Dedifferentiated amniotic fluid mesenchymal stem cell (primary cell): ENCODE measurements around the gene UACA.

ENCODE experiments used
- DNase-seq: peaks from one replicate; pipeline ENCODE4 v3.0.0-alpha.2; 2016; ENCODE audit errors: extremely low spot score

The UACA gene

GRCh38 chr15:70712271-70712670, 51.1 kb downstream of the UACA start:
- no peak for DNase-seq

DNA sequence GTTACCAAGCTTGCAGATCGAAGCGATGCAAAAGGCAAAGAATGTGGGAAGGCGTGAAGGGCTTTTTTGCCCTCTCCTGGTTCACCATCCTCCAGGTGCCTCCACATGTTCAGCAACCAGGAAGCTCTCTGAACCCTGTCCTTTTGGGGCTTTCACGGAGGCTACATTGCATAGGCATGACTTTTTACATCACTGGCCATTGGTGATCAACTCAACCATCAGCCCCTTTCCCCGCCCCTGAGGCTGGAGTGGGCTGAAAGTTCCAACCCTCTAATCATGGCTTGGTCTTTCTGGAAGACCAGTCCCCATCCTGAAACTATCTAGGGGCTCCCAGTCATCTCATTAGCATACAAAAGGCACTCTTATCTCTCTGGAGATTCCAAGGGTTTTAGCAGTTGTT, 52.6 kb downstream of the UACA start:
- no peak for DNase-seq

DNA sequence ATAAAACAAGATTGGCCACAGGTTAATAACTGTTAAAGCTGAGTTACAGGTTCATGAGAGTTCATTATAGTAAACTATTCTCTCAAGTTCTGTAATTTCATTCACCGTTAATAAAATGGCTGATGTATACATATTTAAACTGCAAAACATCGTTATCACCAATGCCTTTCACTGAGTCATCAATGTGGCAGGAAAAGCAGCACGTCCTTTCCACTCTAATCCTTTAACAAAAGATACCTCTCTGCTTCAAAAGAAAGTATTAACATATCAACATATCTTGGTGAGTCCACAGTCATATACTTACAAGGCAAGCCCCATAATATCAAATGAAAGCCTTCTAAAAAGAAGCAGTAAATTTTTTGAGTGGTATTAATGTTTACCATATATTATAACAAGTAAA, 54.5 kb downstream of the UACA start:
- no peak for DNase-seq

DNA sequence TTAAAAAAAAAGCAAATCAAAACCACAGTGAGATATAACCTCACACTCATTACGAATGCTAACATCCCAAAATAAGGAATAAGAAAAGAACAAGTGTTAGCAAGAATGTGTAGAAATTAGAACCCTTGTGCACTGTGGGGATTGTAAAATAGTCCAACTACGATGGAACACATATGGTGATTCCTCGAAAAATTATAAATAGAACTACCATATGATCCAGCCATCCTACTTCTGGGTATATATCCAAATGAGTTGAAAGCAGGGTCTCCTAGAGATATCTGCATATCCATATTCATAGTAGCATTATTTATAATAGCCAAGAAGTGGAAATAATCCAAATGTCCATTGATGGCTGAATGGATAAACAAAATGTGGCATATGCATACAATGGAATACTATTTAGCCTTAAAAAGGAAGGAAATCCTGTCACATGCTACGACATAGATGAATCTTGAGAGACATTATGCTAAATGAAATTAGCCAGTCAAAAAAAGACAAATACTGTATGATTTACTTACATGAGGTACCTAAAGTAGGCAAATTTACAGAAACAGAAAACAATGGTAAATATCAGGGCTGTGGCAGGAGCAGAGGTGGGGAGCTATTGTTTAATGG, 55.6 kb downstream of the UACA start:
- DNase-seq: no peak

DNA sequence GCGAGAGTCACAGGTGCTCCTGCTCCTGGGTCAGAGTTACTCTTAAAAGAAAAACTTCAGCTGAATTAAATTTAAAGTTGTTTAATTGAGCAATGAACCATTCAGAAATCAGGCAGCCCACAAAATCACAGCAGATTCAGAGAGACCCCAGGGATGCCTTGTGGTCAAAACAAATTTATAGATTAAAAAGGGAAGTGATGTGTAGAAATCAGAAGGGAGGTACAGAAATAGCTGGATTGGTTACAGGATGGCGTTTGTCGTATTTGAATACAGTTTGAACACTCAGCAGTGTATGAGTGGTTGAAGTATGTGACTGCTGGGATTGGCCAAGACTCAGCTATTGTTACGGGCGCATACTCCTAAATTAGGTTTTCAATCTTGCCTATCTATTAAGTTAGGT, 58.6 kb downstream of the UACA start:
- no peak for DNase-seq

DNA sequence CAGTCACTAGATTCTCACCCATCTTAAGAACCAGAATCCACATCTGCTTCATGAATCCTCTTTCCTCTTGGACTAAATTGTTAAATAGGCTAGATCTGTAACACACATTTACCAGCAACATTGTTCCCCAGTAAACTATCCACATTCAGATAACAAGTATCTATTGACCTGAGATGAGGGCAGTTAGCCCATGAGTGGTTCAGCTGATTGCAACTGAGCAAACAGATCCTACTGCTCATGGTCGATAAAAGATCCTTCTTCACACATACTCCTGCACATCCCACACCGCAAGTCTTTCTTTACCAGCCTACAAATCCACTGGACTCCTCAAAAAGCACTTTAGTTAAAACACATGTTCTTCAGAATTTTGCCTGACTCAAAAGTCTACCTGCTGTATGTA, 59.2 kb downstream of the UACA start:
- no peak for DNase-seq

DNA sequence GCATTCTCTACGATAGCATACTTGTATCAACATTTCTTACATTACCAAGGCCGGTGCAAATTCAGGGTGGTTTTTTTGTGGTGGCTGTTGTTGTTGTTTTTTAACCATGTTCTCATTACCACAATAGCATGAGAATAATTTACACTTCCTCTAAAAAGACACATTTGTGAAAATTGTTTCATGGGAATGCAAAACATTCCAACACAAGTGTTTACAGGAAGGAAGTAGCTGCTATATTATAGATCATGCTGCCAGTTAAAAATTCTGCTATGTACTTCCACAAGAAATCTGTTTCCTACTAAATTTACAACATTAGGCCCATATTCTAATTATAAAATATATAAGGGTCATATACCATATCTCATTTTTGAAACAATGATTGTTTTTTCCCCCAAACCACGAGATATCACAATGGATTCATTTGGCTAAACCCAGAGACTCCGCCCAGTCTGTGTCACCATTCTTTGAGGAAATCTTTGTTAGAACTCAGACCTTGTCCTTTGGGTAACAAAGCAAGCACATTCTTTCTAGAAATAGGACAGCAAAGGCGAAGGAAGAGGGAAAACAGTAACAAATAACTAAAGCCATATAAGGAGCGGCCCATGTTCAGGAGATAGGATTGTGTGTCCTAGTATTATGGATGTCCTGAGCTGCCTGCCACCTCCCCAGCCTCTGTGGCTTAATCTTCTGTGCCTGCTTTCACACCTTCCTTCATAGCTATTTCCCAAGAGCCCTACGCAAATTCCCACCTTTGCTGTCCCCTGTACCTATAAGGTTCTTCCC, 60.1 kb downstream of the UACA start:
- DNase-seq: no peak

DNA sequence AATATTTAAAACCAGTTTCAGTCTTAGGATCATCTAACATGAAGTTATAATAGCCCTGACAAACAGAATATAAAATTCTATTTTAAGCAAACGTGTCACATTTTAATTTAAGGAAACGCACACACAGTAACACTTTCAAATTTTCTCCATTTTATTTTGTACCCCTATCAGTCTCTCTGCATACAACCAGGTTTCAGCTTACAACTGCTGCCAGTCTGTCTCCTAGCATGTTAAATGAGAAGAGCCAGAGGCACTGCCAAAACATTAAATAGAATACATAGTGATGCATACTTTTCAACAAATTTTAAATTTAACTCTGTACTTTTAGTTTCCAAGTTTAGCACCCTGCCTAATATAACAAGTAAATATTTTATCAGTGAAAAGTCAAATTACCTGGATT, 60.8 kb downstream of the UACA start:
- DNase-seq: no peak

GRCh38 chr15:70701891-70702568, 61.3 kb downstream of the UACA start:
- DNase-seq: peak; percentile 45

DNA sequence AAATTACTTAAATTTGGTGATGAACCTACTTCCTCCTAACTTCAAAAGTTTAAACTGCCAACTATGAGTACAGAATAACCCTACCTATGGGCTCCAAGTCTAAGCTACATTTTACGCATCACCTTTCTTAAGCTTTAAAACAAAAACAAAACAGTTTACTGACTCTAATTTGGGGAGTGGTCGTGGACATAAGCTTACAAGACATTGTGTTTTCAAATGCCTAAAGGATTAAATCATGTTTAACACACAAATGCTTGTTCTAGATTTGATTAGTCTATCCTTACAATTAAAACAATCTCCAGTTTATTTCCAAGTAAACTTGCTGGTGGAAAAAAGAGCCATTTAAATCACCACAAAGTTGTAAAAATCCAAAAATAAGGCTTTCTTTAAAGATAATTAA, 62.2 kb downstream of the UACA start:
- no peak for DNase-seq

DNA sequence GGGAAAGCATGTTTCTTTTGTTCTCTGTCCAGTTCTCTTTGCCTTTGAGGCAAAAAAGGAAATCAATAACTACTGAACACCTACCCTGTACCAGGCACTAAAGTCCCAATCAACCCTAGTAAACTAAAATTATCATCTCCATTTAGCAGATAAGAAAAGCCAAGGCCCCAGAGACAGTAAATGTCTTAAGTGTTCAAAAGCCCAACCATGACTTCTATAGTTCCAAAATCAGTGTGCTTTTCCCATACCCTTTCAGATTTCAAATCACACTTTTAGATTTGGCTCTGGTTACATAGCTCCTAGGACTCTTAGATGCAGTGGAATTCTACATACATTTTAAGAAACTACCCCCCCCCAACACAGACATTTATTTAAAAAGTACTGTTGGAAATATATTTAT, 63.5 kb downstream of the UACA start:
- DNase-seq: no peak

DNA sequence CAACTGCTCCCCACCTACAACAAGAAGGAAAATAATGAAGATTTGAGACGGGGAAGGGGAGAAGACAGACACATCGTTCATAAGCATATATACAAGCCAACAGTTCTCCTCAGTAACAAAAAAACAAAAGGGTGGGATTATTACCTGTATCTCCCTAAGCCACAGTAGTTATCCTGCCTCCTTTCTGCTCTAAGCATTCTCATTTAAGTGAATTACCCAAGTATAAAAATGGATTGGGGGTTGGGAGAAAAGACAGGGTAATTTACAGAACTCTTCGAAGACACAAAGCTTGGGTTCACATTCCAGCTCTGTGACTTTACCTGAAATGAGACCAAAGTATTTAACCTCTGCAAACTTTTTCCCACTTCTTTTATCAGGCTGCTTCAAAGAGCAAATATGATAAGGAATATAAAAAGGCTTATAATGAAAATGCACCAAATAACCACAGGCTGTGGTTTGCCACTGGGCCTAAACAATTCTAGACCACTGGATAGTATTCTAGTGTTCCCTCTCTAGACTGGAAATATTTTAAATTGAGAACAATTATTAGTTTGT, 64.4 kb downstream of the UACA start:
- no peak for DNase-seq

GRCh38 chr15:70698426-70698825, 64.9 kb downstream of the UACA start:
- no peak for DNase-seq

DNA sequence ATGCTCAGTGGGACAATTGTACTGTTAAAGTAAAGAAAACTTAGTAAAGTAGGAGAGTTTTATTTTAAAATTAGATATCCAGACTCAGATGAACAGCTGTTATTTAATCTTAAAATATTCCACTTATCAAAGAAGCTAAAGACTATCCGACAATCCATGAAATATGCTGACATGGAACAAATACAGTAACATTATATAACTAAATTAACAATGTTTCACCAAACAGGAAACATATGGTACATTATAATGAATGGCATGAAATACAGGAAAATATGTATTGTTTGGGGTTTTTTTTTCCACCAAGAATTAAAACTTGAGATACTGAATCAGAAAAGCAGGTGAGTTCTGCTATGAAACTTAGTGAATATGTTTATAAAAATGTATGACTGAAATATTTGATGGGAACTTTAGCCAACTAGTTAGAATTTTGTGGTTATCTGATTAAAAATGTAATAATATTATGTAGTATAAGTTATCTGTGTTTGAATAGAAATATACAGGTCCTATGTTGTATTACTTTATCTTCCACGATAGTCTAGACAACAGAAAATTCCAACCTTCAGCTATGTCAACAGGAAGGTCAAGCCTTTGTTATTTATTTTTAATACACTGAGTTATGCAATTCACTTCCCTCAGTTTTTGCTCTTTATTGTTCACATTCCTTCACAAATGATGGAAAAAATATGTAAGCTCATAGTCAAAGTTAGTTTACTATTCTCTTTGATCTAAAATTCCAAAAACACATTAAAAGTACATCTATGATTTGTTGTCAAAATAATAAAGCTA, 72.7 kb downstream of the UACA start:
- DNase-seq: no peak

- no peak for DNase-seq
Measured at GRCh38 chr15:70690021-70690420, 73.3 kb downstream of the UACA start.

DNA sequence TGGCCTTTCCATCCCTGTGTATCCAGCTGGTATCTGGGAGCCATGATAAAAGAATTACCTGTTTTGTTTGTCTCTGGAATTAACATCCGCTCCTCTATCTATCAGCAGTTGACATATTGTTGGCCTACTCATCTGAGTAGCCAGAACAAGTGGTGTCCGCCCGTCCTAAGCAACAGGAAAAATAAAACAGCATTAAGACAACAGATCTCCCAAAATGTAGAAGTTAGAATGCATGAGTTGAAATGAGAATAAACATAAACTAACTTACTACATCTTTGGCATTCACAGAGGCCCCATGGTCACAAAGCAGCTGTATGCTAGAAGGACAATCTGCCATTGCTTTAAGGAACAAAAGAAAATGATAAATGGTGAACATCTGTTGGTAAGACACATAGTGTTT, 75.9 kb downstream of the UACA start:
- no peak for DNase-seq

GRCh38 chr15:70680817-70681216, 82.5 kb downstream of the UACA start:
- no peak for DNase-seq

DNA sequence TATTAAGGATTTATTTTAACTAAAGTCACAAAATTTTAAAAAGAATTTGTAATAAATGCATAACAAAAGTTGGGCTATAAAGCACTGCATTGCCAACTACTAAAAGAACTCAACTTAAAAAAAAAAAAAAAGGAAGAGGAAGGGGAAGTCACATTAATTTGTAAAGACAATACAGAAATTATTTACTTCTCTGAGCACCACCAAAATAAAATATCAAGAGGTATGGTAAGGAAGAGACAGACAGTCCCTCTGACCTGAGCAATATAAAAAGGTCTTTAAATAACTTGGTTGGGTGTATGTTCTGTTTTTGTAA, 83.5 kb downstream of the UACA start:
- no peak for DNase-seq

DNA sequence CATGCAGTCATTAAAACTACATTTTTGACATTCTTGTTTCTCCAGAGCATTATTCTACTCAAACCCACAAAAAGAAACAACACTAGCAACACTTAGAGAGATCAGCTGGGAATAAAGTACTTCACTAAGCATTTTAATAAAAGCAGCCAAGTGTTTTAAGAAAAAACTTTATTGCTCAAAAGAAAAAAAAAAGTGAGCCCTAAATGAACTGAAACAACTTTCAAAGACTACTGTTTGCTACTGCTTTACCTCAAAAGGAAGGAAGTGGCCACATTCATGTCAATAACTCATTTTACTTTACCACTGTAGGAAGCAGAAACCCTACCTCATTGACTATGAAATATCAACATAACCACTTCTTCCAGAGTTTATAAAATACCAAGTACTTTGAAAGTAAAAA, 91.3 kb downstream of the UACA start:
- DNase-seq: no peak

DNA sequence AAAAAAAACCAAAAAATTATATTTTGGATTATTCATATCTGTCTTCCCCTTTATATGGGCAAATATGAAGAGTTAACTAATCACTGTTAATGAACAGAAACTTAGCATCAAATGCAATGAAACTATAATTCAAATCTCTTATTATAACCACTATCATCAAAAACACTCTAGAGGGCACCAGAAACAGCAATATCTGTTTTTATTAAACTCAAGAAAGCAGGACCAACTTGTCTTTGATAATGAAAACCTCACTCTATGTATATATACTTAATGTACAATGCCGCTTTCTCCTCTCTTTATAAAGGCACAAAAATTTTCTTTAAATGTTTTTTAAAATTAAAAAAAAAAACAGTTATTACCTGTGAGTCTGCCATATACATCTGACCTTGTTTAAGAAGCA, 92.7 kb downstream of the UACA start:
- no peak for DNase-seq

- no peak for DNase-seq
Measured at GRCh38 chr15:70669966-70670658, 93.2 kb downstream of the UACA start.
